KMS-11 (cell line): ENCODE data around the gene ACTBL2.

Experiments
- H2AFZ ChIP-seq: fragments of 200-600 bp; sonication (generic); 2 replicates; pipeline ENCODE4 v1.6.1; 2016; ENCODE audit warnings: antibody characterized with exemption, mixed run types, low read depth
- H3K27ac ChIP-seq: fragments of 200-600 bp; sonication (generic); 2 replicates; pipeline ENCODE4 v1.6.1; 2016; ENCODE audit warnings: mild to moderate bottlenecking, mixed run types
- H3K27me3 ChIP-seq: fragments of 200-600 bp; sonication (generic); 2 replicates; pipeline ENCODE4 v1.6.1; 2017; ENCODE audit warnings: mild to moderate bottlenecking, low read depth, mixed run types, moderate library complexity; ENCODE audit not compliant: insufficient read depth
- H3K36me3 ChIP-seq: fragments of 200-600 bp; sonication (generic); 2 replicates; pipeline ENCODE4 v1.6.1; 2017; ENCODE audit warnings: mild to moderate bottlenecking, mixed run types; ENCODE audit not compliant: insufficient read depth
- H3K4me1 ChIP-seq: fragments of 200-600 bp; sonication (generic); 2 replicates; pipeline ENCODE4 v1.6.1; 2016; ENCODE audit warnings: mild to moderate bottlenecking, low read depth, mixed run types; ENCODE audit not compliant: poor library complexity, severe bottlenecking
- H3K4me2 ChIP-seq: fragments of 200-600 bp; sonication (generic); 2 replicates; pipeline ENCODE4 v1.7.0; 2016; ENCODE audit warnings: mild to moderate bottlenecking, mixed run types
- H3K4me3 ChIP-seq: fragments of 200-600 bp; sonication (generic); IDR thresholded peaks from 2 replicates; pipeline ENCODE4 v1.6.1; 2017; ENCODE audit warnings: low read depth, low read length, mixed read lengths; ENCODE audit not compliant: insufficient read depth
- H3K79me2 ChIP-seq: fragments of 200-600 bp; sonication (generic); 2 replicates; pipeline ENCODE4 v1.6.1; 2016; ENCODE audit warnings: low read depth, mixed run types; ENCODE audit not compliant: insufficient read depth
- H3K9ac ChIP-seq: fragments of 200-600 bp; sonication (generic); 2 replicates; pipeline ENCODE4 v1.6.1; 2016; ENCODE audit warnings: mild to moderate bottlenecking, mixed run types
- H4K20me1 ChIP-seq: fragments of 200-600 bp; sonication (generic); 2 replicates; pipeline ENCODE4 v1.6.1; 2016; ENCODE audit warnings: mild to moderate bottlenecking, mixed run types; ENCODE audit not compliant: insufficient read depth
- CTCF ChIP-seq: fragments of 200-600 bp; sonication (generic); conservative IDR thresholded peaks from 2 replicates; pipeline ENCODE4 v1.6.1; 2017; ENCODE audit warnings: low read depth, mild to moderate bottlenecking, antibody characterized with exemption, low read length, moderate library complexity, mixed read lengths

ACTBL2 gene

GRCh38 chr5:57504357-57504756 is 21.7 kb upstream of the ACTBL2 start:
- H4K20me1 ChIP-seq = no peaks in the 10 kb centered on the region
- no peak for TF ChIP-seq CTCF
- no peak overlapping the region for H2AFZ ChIP-seq
- peaks cover 16% of the 10 kb centered on the region for H3K4me1 ChIP-seq
- H3K9ac ChIP-seq = no peak overlapping the region
- H3K79me2 ChIP-seq = no peaks in the 10 kb centered on the region
- no peak overlapping the region for H3K27ac ChIP-seq
- H3K36me3 ChIP-seq = no peaks in the 10 kb centered on the region
- no peak overlapping the region for H3K4me3 ChIP-seq
- H3K4me2 ChIP-seq = no peak overlapping the region
- H3K27me3 ChIP-seq = no peaks in the 10 kb centered on the region

GRCh38 chr5:57503433-57503832 is 20.8 kb upstream of the ACTBL2 start:
- Histone ChIP-seq H3K4me1 (peaks cover 24% of the 10 kb centered on the region), H3K4me2 (no peak overlapping the region), H3K4me3 (no peak overlapping the region), H3K27me3 (no peaks in the 10 kb centered on the region), H3K79me2 (no peaks in the 10 kb centered on the region), H4K20me1 (no peaks in the 10 kb centered on the region), H3K9ac (no peak overlapping the region), H2AFZ (no peak overlapping the region), H3K36me3 (no peaks in the 10 kb centered on the region), H3K27ac (no peak overlapping the region)
- no peak for TF ChIP-seq CTCF

GRCh38 chr5:57501414-57502201 is 19.0 kb upstream of the ACTBL2 start:
- Histone ChIP-seq H3K9ac (no peak overlapping the region), H3K4me3 (no peak overlapping the region), H3K27ac (no peak overlapping the region), H3K4me1 (peaks cover 39% of the 10 kb centered on the region), H2AFZ (no peak overlapping the region), H4K20me1 (no peaks in the 10 kb centered on the region), H3K36me3 (no peaks in the 10 kb centered on the region), H3K4me2 (no peak overlapping the region), H3K79me2 (no peaks in the 10 kb centered on the region), H3K27me3 (no peaks in the 10 kb centered on the region)
- no peak for TF ChIP-seq CTCF

- H3K36me3 ChIP-seq = no peaks in the 10 kb centered on the region
- no peak overlapping the region for H3K4me3 ChIP-seq
- peak overlapping the region; percentile 46 for H3K9ac ChIP-seq
- TF ChIP-seq CTCF = peak; percentile 92
- peaks cover 60% of the 10 kb centered on the region for H3K4me1 ChIP-seq
- peak overlapping the region; percentile 51 for H3K27ac ChIP-seq
- H3K79me2 ChIP-seq = no peaks in the 10 kb centered on the region
- H3K27me3 ChIP-seq = no peaks in the 10 kb centered on the region
- no peaks in the 10 kb centered on the region for H4K20me1 ChIP-seq
- peak overlapping the region; percentile 79 for H3K4me2 ChIP-seq
- H2AFZ ChIP-seq = peak overlapping the region; percentile 44
Measured at GRCh38 chr5:57499262-57500050, 16.8 kb upstream of the ACTBL2 start.
